HG03135 (cell line): ENCODE results near the gene NELFB.

Source experiments
- ATAC-seq: cut with Tn5 transposase; IDR thresholded peaks from one replicate; pipeline ENCODE4 v1.9.1; 2021; ENCODE audit warnings: mild to moderate bottlenecking, moderate library complexity; ENCODE audit not compliant: unreplicated experiment

Gene NELFB

GRCh38 chr9:137223078-137223970 lies 31.8 kb upstream of the NELFB start:
- peak; percentile 68 for ATAC-seq

DNA sequence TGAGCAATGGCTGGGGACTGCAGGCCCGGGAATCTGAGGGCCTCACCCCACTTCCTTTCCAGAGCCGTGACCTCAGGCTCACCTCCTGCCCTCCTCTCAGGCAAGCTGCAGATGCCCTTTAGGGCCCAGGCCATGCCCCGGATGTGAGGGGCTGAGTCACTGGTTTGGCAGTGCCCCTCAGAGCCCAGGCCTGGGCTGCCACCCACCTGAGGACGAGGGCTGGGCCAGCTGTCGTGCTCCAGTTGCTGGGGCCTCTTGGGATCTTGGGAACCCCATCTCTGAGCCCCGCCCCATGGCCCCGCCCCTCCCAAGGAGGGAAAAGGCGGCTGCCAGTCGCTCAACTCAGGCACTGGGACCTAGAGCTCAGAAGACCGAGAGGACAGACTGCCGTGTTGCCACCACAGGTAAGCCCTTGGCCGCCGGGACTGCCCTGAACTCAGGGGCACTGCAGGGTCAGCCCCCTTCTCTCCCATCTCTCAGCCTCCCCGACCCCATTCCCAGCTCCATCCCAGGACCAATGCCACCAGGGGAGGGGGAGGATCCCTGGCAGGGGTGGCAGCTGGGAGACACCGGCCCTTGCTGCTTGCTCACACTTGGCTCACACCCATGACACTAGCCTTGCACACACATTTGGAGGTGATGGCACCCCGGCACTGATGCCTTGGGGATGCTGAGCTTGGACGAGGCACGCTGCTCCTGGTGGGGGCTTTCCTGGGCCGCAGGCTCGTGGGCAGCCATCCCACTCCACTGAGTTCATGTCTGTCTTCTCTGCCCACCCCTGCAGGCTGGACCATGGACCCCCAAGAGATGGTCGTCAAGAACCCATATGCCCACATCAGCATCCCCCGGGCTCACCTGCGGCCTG lies 30.1 kb upstream of the NELFB start, which contains the start of gene CYSRT1:
TSS of gene CYSRT1 (plus strand) at position 345 of the 865 bp plus-strand sequence. CDS start at position 793, 448 bp downstream.
- ATAC-seq, result no peak

GRCh38 chr9:137225699-137226331 lies 29.3 kb upstream of the NELFB start:
- ATAC-seq, result no peak

- ATAC-seq, result no peak
These were observed 28.6 kb upstream of the NELFB start for GRCh38 chr9:137226338-137227053.

GRCh38 chr9:137227054-137227852 lies 27.9 kb upstream of the NELFB start, which contains the start of gene RNF224:
Gene RNF224, plus strand, starts transcription at chr9:137227502. Its CDS starts 834 bp downstream, at chr9:137228336.
- no peak for ATAC-seq

GRCh38 chr9:137227853-137228505 lies 27.1 kb upstream of the NELFB start:
- ATAC-seq, result no peak

DNA sequence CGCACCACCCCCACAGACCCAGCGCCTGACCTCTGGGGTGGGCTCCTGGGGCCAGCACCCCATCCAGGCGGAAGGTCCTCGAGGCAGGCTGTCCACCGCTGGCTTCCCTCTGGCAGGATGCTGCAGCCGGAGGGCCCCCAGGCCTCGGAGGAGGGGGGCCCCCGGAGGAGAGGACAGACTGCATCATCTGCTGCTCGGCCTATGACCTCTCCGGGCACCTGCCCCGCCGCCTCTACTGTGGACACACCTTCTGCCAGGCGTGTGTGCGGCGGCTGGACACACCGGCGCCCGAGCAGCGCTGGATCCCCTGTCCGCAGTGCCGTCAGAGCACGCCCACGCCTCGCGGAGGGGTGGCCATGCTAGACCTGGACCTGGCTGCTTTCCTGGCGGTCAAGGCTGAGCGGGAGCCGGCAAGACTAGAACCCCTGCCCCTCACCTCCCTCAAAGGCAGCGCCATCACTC lies 26.6 kb upstream of the NELFB start:
- ATAC-seq, result no peak

GRCh38 chr9:137228968-137229896 lies 25.9 kb upstream of the NELFB start:
- no peak for ATAC-seq

- no peak for ATAC-seq
These were observed 25.0 kb upstream of the NELFB start for GRCh38 chr9:137229903-137230704.

GRCh38 chr9:137230705-137231371 lies 24.3 kb upstream of the NELFB start, which contains the start of gene SLC34A3:
Gene SLC34A3, plus strand, starts transcription at chr9:137230901. Its CDS starts 802 bp downstream, at chr9:137231703.
- ATAC-seq, result no peak

- no peak for ATAC-seq
These were observed 23.6 kb upstream of the NELFB start for GRCh38 chr9:137231372-137232039.

DNA sequence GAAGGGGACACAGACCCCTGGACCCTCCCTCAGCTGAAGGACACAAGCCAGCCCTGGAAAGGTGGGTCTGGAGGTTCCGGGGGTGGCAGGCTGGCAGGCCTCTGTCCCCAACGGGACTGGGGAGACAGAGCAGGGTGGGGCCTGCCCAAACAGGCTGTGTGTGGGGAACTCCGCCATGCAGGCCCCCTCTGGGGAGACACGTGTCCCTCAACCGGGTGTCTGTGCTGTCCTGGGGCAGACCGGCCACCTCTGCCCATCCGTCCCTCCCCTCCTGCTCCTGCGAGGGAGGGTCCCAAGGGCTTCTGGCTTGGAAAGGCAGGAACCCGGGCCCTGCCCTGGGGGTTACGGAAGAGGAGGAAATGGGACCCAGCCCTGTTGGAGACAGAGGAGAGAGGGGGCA lies 23.0 kb upstream of the NELFB start:
- ATAC-seq, result no peak

- no peak for ATAC-seq
These were observed 22.6 kb upstream of the NELFB start for GRCh38 chr9:137232510-137232909.

DNA sequence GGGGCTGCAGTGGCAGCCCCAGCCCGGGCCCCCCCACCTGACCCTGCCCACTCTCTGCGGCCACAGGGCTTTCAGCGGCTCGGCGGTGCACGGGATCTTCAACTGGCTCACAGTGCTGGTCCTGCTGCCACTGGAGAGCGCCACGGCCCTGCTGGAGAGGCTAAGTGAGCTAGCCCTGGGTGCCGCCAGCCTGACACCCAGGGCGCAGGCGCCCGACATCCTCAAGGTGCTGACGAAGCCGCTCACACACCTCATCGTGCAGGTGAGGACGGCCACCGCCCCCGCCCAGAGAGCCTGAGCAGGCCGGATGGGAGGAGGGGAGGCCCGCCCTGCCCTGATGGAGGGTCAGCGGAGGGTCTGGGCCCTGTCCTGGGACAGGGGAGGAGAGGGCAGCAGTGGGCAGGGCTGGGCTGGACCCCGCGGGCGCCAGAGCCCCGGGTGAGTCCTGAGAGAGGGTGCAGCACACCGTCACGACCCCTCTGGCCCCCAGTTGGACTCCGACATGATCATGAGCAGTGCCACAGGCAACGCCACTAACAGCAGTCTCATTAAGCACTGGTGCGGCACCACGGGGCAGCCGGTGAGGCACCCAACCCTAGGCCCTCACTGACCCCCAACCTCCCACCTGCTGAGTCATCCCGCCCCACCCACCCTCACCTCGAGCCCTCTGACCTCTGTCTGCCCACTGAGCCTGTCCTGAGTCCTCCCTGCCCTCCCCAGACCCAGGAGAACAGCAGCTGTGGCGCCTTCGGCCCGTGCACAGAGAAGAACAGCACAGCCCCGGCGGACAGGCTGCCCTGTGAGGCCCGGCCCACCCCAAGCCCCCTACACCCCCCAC lies 21.8 kb upstream of the NELFB start:
- ATAC-seq, result no peak
